ENCODE data around the gene HCN3. TPM values are rescaled to one million over a fixed set of nuclear protein-coding genes. Genes with fewer than 3 reads are reported as not detected.

The HCN3 gene
- 2.1 and 2.4 TPM in 2 replicates for total RNA-seq

DNA sequence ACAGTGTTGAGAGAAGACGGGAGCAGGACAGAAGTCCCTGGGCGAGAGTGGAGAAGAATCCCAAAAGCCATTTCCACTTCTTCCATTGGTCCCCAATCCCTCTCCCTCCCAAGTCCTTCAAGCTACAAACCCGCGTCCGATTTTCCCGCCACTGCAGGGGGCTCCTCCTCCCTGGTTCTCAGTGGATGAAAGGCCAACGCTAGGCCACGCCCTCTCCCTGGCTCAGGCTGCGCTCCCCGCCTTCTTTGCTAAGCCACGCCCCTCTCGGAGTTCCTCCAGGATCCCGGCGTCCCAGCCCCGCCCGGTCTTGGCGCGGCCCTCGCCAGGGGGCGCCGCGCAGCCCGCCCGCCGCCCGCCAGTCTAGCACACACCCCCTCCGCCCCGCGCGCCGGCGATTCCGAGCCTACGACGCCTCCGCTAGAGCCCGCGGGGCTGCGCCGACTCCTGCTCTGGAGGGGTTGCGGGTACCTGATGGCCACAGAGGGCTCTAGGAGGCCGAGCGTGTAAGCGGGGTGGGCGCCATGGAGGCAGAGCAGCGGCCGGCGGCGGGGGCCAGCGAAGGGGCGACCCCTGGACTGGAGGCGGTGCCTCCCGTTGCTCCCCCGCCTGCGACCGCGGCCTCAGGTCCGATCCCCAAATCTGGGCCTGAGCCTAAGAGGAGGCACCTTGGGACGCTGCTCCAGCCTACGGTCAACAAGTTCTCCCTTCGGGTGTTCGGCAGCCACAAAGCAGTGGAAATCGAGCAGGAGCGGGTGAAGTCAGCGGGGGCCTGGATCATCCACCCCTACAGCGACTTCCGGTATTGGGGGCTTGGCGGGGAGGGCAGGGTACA, at the start of gene HCN3:
HCN3 (plus strand) TSS at position 394 of the 832 bp plus-strand sequence; CDS start at position 522, 128 bp downstream.

DNA sequence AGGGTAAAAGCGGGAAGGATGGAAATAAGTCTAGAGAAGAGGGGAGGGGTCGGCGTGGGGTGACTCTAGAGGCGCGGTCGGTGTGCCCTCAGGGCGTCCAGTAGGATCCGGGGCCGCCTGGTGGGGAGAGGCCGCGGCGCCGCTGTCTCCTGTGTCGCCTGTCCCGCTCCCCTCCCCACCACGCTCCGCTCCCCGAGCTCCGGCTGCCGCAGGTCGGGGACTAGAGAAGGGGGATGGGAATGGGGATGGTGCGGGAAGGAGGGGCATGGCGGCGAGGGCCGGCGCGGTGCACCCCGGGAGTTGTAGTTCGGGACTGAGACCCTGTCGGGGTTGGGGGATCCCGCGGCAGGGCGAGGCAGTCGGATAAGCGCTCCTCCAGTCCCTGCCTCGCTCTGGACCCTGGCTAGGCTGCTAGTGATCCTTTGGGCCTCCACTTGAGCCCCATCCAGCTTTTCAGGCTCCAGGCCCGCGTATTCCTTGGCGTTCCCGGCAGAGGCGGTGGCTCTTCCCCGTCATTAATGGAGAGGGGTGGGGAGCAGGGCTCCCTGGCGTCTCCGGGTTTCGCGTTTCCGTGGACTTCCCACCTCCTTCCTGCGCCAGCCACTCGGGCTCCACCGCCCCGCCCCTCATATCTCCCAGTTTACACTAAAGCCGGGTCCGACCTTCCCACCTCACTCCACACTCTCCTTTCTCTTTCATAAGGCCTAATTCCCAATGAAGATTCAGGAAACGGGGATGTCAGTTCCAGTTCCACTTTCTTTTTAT, 21.8 kb upstream of the HCN3 start, which contains the start of gene ENTREP3:
ENTREP3 (minus strand) TSS at position 241 of the 765 bp plus-strand sequence. CDS start 606 bp downstream, outside the sequence.

DNA sequence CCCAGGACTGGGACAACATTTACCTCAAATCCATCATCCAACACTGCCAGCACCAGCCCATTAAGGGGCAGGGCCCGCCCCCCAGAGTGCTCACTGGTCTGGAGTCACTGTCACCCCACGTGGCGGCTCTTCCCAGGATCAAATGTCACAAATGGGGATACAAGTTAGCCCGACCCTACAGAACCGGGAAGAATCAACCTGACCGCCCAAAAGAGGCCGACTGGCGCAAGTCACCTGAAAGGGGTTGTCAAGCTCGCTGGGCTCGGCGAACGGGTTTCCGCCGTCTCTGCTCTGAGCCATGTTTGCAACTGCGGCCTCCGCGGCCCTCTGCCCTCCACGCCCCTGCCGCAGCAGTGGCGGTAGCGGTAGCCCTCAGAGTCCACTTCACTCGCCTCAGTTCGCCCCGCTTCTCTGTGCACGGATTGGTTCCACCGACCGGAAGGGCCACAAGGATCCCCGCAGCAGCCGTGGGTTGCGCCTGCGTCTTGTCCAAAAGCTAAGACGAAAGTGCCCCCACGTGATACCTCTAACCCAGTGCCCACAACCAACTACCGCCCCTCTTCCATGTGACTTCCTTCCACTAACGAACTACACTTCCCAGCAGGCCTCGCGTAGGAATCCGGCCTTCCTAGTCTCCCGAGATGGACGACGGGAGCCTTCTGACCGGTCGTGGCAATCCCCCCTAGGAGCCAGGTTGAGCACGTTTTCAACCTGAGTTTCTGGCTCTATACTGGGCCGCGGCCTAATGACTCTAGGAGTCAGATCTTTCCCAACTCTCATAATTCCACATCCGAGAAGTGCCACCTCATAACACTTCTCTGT, 15.2 kb upstream of the HCN3 start, which contains the start of gene SCAMP3:
SCAMP3 (minus strand) TSS at position 509 of the 822 bp plus-strand sequence; CDS start at position 300, 209 bp downstream.

DNA sequence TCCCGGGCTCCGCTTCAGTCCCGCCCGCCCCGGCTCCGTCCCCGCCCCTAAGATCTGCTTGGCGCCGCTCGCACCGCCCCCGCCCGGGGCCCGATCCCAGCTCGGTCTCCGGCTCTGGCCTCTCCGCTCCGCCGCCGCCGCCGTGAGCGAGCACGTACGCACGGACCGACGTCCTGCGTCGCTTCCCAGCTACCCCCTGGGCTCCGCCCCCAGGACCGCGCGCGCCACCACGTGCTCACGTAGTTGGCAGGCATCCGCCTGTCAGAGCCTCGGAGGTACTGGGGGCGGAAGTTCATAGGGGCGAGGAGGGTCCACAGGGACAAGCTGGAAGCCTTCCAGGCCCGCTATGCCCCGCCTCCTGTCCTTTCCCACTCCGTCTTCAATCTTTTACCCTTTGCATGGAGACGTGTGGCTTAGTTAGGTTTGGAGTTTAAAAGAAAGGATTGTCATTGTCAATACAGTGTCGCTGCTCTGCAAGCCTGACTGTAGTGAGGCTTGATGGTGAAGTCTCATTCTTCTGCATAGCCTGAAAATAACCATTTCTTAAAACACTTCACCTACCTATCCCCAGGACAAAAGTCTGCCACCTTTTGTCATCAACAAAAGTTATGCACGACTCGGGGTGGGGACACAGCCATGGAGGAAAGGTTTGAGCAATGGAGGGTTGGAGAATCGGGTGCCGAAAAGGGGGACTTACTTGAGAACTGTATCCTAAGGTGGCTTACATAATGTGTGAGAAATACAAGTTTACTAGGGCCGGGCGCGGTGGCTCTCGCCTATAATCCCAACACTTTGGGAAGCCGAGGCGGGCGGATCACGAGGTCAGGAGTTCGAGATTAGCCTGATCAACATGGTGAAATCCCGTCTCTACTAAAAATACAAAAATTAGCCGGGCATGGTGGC, 3.7 kb upstream of the HCN3 start, which contains the start of gene CLK2:
CLK2 (minus strand) TSS at position 162 of the 903 bp plus-strand sequence. CDS start 2,527 bp downstream, outside the sequence.

DNA sequence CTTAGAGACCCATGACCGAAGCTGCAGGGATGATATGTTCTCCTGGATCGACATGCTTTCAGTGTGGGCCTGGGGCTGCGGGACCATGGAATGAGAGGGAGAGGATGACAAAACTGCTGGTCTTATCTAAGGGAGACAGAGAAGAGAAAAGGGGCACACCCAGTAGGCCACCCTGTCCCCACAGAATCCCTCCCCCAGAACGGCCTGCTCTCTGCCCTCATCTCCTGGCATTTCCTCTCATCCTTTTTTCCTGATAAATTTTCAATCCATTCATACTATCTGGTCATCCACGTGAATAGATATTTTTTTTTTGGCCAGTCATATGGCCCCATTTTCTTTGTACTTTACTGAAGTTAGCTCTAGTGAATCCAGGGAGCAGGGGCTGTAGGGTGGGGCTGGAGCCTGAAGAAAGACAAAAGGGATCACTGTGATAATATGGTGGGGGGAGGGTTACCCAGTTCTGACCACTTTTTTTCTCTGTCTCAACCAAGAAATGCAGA, 24.1 kb downstream of the HCN3 start, which contains the start of gene PKLR:
PKLR (minus strand) TSS at position 97 of the 500 bp plus-strand sequence; CDS start at position 54, 43 bp downstream.

DNA sequence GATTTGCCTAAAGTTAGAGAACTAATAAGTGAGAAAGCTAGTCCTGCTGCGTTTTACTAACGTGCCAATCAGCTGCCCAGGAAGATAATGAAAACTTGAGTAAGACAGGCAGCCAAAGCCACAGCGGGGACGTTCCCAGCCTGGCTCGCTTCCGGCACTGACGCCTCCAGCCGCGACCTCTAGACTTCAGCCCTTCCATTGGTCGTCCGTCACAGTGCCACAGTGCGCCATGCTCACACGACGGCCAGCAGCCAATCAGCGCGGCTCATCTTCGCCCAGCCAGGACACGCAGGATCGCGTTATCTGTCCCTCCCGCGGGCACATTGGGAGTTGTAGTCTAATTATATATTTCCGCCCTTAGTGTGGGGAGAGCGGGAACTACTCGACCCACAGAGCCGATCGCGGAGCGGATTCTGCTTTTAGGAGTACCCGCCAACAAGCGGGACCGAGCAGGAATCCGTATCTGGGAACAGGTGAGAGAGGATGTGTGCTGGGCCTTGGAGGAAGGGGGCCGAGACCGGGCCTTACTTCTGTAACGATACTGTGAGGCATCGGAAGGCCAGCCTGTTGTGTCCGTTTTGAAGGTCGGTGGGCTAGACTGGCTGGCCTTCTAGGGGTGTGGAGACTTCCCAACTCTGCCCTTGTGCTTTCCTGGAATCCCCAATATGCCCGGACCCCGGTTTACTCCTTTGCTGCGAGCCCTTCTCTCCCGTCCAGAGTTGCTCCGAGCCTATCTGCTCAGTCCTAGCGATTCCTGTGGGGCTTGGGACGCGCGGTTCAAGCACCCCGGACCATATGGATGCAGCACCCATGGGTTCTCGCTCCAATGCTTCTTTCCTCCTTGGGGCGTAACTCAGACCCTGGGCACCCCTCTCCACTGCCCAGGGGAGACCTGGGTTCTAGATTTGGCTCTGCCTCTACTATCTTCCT, 31.5 kb downstream of the HCN3 start, which contains the start of gene FDPS:
FDPS (plus strand) TSS at position 374 of the 930 bp plus-strand sequence. CDS start 924 bp downstream, outside the sequence.

DNA sequence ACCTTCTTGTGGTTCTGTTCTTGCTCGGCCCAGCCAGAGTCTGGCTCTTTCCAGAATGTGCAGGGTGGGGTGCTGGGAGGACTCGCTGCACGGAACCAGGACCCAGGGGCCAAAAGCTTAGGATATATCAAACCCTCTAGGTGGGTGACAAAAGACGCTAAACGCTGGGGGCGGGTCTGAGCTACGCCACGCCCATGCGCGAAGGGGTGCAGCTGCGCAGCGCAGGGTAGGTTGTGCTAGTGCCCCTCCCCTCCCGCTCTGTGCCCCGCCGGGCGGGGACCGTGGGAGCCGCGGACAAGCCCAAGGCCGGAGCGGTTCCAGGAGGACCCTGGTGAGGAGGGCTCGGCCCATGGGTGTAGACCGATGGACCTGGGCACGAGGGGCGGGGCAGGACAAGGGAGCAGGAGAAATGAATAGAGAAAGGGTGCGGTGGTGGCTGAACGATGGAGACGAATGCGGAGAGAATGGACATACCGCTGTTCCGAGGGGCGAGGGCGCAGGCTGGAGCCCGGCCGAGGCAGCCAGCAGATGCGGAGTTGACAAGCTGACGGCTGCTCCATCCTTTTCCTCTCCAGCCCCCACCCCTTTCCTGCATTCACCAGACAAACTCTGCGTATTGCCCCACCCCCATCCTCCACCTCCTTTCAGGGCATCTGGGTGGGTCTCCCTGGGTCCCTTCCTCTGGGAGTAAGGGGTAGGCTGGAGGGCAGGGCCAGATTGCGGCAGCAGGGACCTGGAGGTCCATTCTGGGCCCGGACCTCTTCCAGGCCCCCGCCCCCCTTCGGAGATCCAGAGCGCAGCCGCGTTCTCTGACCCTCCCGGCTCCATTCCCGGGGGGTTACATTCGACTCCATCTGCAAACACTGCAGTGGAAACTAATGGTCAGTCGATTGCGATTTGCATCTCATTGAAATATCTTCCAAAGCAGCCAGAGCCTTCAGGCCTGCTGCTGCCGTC, 43.7 kb downstream of the HCN3 start, which contains the start of gene RUSC1:
RUSC1 (plus strand) TSS at position 234 of the 957 bp plus-strand sequence. CDS start 880 bp downstream, outside the sequence.

Other genes with a start within 250 kb of the HCN3 start
- 0.13 TPM in 1 of 2 replicates, not detected in the other for gene DCST2, start 243.7 kb upstream of the HCN3 start, total RNA-seq
- not detected in 2 replicates for gene DCST1, start 243.6 kb upstream of the HCN3 start, total RNA-seq
- gene ADAM15, start 226.1 kb upstream of the HCN3 start, total RNA-seq = 116 and 227 TPM in 2 replicates
- gene EFNA4, start 213.7 kb upstream of the HCN3 start, total RNA-seq = 13.5 and 17.6 TPM in 2 replicates
- gene EFNA3, start 198.6 kb upstream of the HCN3 start, total RNA-seq = 0.98 and 4.3 TPM in 2 replicates
- gene EFNA1, start 149.6 kb upstream of the HCN3 start, total RNA-seq = 10.6 and 41.1 TPM in 2 replicates
- gene SLC50A1, start 141.6 kb upstream of the HCN3 start, total RNA-seq = 42.0 and 45.3 TPM in 2 replicates
- 65.3 and 79.0 TPM in 2 replicates for gene DPM3, start 136.9 kb upstream of the HCN3 start, total RNA-seq
- 239 and 262 TPM in 2 replicates for gene KRTCAP2, start 104.2 kb upstream of the HCN3 start, total RNA-seq
- 6.0 and 11.2 TPM in 2 replicates for gene TRIM46, start 103.6 kb upstream of the HCN3 start, total RNA-seq
- 10.3 and 67.4 TPM in 2 replicates for gene THBS3, start 69.6 kb upstream of the HCN3 start, total RNA-seq
- 113 and 146 TPM in 2 replicates for gene MTX1, start 68.8 kb upstream of the HCN3 start, total RNA-seq
- gene ENTREP3, start 22.0 kb upstream of the HCN3 start, total RNA-seq = 28.8 and 35.4 TPM in 2 replicates
- gene SCAMP3, start 15.1 kb upstream of the HCN3 start, total RNA-seq = 116 and 121 TPM in 2 replicates
- 20.0 and 23.3 TPM in 2 replicates for gene CLK2, start 4.0 kb upstream of the HCN3 start, total RNA-seq
- not detected in 2 replicates for gene PKLR, start 24.0 kb downstream of the HCN3 start, total RNA-seq
- 148 and 342 TPM in 2 replicates for gene FDPS, start 31.4 kb downstream of the HCN3 start, total RNA-seq
- 36.0 and 56.4 TPM in 2 replicates for gene RUSC1, start 43.4 kb downstream of the HCN3 start, total RNA-seq